AG04450 (cell line): ENCODE data around the gene ASPSCR1. TPM values are rescaled to one million over a fixed set of nuclear protein-coding genes. Genes with fewer than 3 reads are reported as not detected.

ENCODE experiments used
- CTCF ChIA-PET: fragments of 300-600, 350-600 bp; formaldehyde crosslinking; extraction: SDS; loops from one replicate; lab custom pipeline; 2022; ENCODE audit warnings: antibody characterized with exemption, inconsistent platforms; lab: Charles Lee
- POLR2A ChIA-PET: fragments of 350-600 bp; formaldehyde crosslinking; extraction: SDS; loops from one replicate; lab custom pipeline; 2021; ENCODE audit warnings: antibody characterized with exemption, inconsistent platforms; lab: Yijun Ruan, JAX
- DNase-seq: peaks from one replicate; pipeline ENCODE4 v3.0.0-alpha.2; 2011; ENCODE audit warnings: low read depth, low spot score
- H3K27ac ChIP-seq: one replicate; pipeline ENCODE4 v1.5.1; 2012; ENCODE audit warnings: low read depth, low read length, control low read depth
- H3K27me3 ChIP-seq: one replicate; pipeline ENCODE4 v1.6.0; 2012; ENCODE audit warnings: low read length; ENCODE audit not compliant: control insufficient read depth, insufficient read depth
- H3K4me3 ChIP-seq: 2 replicates; pipeline ENCODE4 v1.5.1; 2011; ENCODE audit warnings: mild to moderate bottlenecking, low read depth, low read length, control low read depth
- H3K9me3 ChIP-seq: 2 replicates; pipeline ENCODE4 v1.5.1; 2012; ENCODE audit warnings: low read length; ENCODE audit not compliant: control insufficient read depth, insufficient read depth
- polyA plus RNA-seq: library from polyadenylated mRNA; depleted of rRNA; stranded (reverse); fragments of >200 nt; gene quantifications from 2 replicates; pipeline ENCODE4 v1.2.3, GENCODE V29; 2011
- TF ChIP-seq, protein P1 (sequence below): IDR thresholded peaks from 2 replicates; pipeline ENCODE4 v1.5.1; 2011; ENCODE audit warnings: low read depth, low read length, control low read depth, inconsistent platforms

ASPSCR1 gene
- polyA plus RNA-seq, 1 experiment: 7.1 TPM

DNA sequence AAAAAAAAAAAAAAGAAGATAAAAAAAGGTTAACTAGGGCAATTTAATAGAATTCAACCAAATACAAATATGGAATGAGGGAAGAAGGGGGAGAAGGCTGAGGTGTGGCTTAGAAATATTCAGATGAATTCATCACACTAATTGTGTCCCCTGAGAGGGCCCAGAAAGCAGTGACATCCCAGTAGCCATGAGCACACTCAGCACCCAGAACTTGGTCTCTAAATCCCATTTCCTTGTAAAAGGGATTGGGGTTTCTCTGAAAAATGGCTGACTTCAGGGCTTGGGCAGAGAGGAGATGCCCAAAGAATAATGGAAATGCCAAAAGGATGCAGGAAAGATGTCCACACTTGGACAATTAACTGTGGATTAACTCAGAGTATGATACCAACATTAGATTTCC, 4.0 kb upstream of the ASPSCR1 start:
- Histone ChIP-seq H3K27ac (no peak overlapping the region), H3K4me3 (no peak overlapping the region), H3K9me3 (peaks cover 13% of the 10 kb centered on the region), H3K27me3 (no peaks in the 10 kb centered on the region)
- no peak for DNase-seq
- TF ChIP-seq, protein P1, sequence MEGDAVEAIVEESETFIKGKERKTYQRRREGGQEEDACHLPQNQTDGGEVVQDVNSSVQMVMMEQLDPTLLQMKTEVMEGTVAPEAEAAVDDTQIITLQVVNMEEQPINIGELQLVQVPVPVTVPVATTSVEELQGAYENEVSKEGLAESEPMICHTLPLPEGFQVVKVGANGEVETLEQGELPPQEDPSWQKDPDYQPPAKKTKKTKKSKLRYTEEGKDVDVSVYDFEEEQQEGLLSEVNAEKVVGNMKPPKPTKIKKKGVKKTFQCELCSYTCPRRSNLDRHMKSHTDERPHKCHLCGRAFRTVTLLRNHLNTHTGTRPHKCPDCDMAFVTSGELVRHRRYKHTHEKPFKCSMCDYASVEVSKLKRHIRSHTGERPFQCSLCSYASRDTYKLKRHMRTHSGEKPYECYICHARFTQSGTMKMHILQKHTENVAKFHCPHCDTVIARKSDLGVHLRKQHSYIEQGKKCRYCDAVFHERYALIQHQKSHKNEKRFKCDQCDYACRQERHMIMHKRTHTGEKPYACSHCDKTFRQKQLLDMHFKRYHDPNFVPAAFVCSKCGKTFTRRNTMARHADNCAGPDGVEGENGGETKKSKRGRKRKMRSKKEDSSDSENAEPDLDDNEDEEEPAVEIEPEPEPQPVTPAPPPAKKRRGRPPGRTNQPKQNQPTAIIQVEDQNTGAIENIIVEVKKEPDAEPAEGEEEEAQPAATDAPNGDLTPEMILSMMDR: no peak
- CTCF ChIA-PET: no interaction called here
- POLR2A ChIA-PET: no interaction called here

- H3K27ac ChIP-seq: peak overlapping the region; percentile 21
- TF ChIP-seq, protein P1: no peak
- H3K4me3 ChIP-seq: peak overlapping the region; percentile 67
- peaks cover 13% of the 10 kb centered on the region for H3K9me3 ChIP-seq
- CTCF ChIA-PET: no interaction called here
- POLR2A ChIA-PET: interaction anchor here (0.8 kb wide), 1 partner anchor 27 kb away, joined by 3 read pairs; no protein-coding TSS in a partner anchor
- no peak for DNase-seq
- no peaks in the 10 kb centered on the region for H3K27me3 ChIP-seq
Observed at GRCh38 chr17:81976332-81977210, 858 bp upstream of the ASPSCR1 start.

DNA sequence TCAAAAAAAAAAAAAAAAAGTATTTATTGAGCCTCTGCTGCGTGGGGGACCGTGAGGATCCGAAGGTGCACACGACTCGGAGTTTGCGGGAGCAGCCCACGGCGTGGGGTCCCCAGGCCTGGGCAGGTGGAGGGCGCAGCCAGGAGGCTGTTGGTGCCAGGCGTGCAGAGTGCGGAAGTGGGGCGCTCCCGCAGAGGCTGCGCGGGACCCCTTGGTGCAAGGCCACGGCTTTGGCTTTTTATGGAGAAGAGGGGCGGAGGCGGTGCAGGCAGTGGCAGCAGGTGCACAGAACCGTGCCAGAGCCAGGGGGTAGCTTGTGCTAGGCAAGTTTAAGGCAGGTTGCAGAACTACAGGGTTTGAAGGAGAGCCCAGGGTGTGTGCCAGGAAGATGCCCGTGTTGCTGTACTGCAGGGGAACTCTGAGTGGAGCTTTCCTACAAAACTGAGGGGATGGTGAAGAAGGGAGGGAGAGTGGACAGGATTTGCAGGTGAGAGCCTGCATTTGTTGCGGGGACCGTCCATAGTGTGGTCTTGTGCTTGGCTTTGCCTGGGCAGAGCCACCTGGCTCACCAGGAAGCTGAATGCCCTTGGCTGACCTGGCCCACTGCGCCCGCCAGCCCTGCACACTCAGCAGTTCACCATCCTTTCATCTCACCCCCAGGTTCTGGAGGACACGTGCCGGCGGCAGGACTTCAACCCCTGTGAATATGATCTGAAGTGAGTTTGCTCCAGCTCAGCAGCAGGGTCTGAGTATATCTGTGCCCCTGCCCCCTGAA, 1.3 kb downstream of the ASPSCR1 start:
- peaks cover 6% of the 10 kb centered on the region for H3K9me3 ChIP-seq

GRCh38 chr17:81980122-81980521, 2.7 kb downstream of the ASPSCR1 start:
- Histone ChIP-seq H3K27ac (no peak overlapping the region), H3K27me3 (no peaks in the 10 kb centered on the region), H3K4me3 (no peak overlapping the region), H3K9me3 (peaks cover 4% of the 10 kb centered on the region; the same call in 1 of the 2 replicates)
- ChIA-PET POLR2A (no interaction called here), CTCF (no interaction called here)
- DNase-seq: no peak
- TF ChIP-seq, protein P1: no peak

More for the DNA sequence above, 1.3 kb downstream of the ASPSCR1 start:
- no peaks in the 10 kb centered on the region for H3K27me3 ChIP-seq
- TF ChIP-seq, protein P1: no peak
- ChIA-PET CTCF (no interaction called here), POLR2A (interaction anchor here (0.5 kb wide), 1 partner anchor 38 kb away, joined by 4 read pairs; no protein-coding TSS in a partner anchor)
- no peak overlapping the region for H3K27ac ChIP-seq
- DNase-seq: no peak
- H3K4me3 ChIP-seq: peak overlapping the region; percentile 42
